ENCODE measurements around the gene ZNRF2. TPM values are rescaled to one million over a fixed set of nuclear protein-coding genes. Genes with fewer than 3 reads are reported as not detected.

Gene ZNRF2
- total RNA-seq, 4 donors from 2014 or later = 9.6 to 19.3 (median 17.4) TPM

DNA sequence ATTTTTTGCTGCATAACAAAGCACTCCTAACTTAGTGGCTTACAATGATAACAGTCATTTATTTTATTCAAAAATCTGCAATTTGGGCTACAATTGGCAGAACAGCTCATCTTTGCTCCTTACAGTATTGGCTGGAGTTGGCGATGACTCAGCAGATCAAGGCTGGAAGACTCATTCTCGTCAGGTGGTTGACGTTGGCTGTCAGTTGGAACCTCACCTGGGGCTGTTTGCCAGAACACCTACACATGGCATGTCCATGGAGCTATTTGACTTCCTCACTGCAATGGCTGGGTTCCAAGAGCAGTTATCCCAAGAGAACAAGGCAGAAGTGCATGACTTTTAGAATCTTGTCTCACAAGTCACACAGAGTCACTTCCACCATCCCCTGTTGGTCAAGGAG is 119.1 kb downstream of the ZNRF2 start:
- Histone ChIP-seq H3K4me3 (no peak overlapping the region), H3K27ac (no peak overlapping the region), H3K36me3 (no peaks in the 10 kb centered on the region), H3K9me3 (no peaks in the 10 kb centered on the region), H3K27me3 (no peaks in the 10 kb centered on the region), H3K4me1 (peaks cover 0 to 4% of the 10 kb centered on the region in 2 donors)
- in situ Hi-C loops (cut with MboI; ENCODE audit: low sequenced_read_pairs in 4 of 4) = loop anchor here in 1 of 4 donors (10.0 kb wide), 1 partner anchor 239 kb away; no protein-coding TSS in a partner anchor
- no peak for TF ChIP-seq POLR2A (IDR thresholded peaks at IDR 0.05)
- TF ChIP-seq, protein P1, sequence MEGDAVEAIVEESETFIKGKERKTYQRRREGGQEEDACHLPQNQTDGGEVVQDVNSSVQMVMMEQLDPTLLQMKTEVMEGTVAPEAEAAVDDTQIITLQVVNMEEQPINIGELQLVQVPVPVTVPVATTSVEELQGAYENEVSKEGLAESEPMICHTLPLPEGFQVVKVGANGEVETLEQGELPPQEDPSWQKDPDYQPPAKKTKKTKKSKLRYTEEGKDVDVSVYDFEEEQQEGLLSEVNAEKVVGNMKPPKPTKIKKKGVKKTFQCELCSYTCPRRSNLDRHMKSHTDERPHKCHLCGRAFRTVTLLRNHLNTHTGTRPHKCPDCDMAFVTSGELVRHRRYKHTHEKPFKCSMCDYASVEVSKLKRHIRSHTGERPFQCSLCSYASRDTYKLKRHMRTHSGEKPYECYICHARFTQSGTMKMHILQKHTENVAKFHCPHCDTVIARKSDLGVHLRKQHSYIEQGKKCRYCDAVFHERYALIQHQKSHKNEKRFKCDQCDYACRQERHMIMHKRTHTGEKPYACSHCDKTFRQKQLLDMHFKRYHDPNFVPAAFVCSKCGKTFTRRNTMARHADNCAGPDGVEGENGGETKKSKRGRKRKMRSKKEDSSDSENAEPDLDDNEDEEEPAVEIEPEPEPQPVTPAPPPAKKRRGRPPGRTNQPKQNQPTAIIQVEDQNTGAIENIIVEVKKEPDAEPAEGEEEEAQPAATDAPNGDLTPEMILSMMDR (IDR thresholded peaks at IDR 0.05 in 4 of 5, conservative IDR thresholded peaks at IDR 0.05 in 1 of 5) = no peak
- intact Hi-C loops (cut with DNase I; ENCODE audit: low total_unique reads) = no loop called here
- no peak for ATAC-seq
- no peak for DNase-seq

DNA sequence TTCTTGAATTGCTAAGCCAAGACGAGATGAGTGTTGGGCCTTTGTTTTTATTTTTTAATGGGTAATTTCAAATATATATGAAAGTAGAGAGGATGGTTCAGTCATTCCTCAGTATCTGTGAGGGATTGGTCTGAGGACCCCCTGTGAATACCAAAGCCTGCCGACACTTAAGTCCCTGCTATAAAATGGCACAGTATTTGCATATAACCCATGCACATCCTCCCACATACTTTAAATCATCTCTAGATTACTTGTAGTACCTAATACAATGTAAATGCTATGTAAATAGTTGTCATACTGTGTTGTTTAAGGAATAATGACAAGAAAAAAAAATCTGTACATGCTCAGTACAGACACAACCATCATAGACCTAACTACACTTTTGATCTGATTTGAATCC is 120.8 kb downstream of the ZNRF2 start:
- Histone ChIP-seq H3K36me3 (no peaks in the 10 kb centered on the region), H3K27ac (no peak overlapping the region), H3K4me3 (no peak overlapping the region), H3K27me3 (no peaks in the 10 kb centered on the region), H3K4me1 (peaks cover 0 to 4% of the 10 kb centered on the region in 2 donors), H3K9me3 (no peaks in the 10 kb centered on the region)
- intact Hi-C loops (cut with DNase I; ENCODE audit: low total_unique reads) = no loop called here
- TF ChIP-seq, protein P1 (IDR thresholded peaks at IDR 0.05 in 4 of 5, conservative IDR thresholded peaks at IDR 0.05 in 1 of 5) = no peak
- no peak for TF ChIP-seq POLR2A (IDR thresholded peaks at IDR 0.05)
- DNase-seq (no peak), ATAC-seq (no peak)
- in situ Hi-C loops (cut with MboI; ENCODE audit: low sequenced_read_pairs in 4 of 4) = loop anchor here in 1 of 4 donors (10.0 kb wide), 1 partner anchor 240 kb away; no protein-coding TSS in a partner anchor

DNA sequence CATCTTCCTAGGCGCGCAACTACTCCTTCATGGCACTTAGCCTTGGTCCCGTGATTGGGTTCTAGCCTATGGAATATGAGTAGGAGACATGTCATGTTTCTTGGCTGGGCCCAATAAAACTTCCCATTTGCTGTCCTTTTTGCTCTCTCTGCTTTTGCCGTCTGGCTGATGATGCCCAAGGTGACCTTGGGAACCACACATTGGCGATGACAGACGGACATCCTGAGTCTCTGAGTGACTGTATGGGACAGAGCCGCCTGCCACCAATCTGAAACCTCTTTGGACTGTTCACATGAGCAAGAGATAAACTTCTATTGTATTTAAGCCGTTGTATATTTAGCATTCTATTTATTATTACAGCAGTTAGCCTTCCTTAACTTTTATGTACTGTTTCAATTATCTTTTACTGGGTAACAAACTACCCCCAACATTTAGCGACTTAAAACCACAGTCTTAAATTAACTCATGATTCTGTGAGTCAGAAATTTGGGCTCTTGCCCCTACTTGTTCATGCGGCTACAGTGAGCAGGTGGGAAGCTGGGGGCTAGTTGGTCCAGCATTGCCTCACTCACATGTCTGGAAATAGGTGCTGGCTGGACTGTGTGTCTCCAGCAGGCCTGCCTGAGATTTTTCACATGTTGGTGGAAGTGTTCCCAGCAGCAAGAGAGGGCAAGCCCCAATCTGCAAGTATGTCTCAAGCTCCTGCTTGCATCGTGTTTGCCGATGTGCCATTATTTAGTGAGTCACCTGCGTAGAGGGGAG is 122.4 kb downstream of the ZNRF2 start:
- intact Hi-C loops (cut with DNase I; ENCODE audit: low total_unique reads) (loop anchor here (1.0 to 2.0 kb wide), 3 partner anchors 122 to 234 kb away; partner anchors contain the start of gene ZNRF2), in situ Hi-C loops (cut with MboI; ENCODE audit: low sequenced_read_pairs in 4 of 4) (loop anchor here in 1 of 4 donors (10.0 kb wide), 1 partner anchor 242 kb away; no protein-coding TSS in a partner anchor)
- H3K4me1 ChIP-seq = peaks cover 0 to 4% of the 10 kb centered on the region in 2 donors
- no peaks in the 10 kb centered on the region for H3K27me3 ChIP-seq
- peak; percentile 84 to 94 for DNase-seq
- TF ChIP-seq POLR2A (IDR thresholded peaks at IDR 0.05) = no peak
- TF ChIP-seq, protein P1 (IDR thresholded peaks at IDR 0.05 in 4 of 5, conservative IDR thresholded peaks at IDR 0.05 in 1 of 5) = no peak
- peak; percentile 96 for ATAC-seq
- no peaks in the 10 kb centered on the region for H3K9me3 ChIP-seq
- no peaks in the 10 kb centered on the region for H3K36me3 ChIP-seq
- peak overlapping the region in 2 of 4 donors; percentile 8 to 9 for H3K4me3 ChIP-seq
- peak overlapping the region; percentile 83 to 87 (median 84) for H3K27ac ChIP-seq

DNA sequence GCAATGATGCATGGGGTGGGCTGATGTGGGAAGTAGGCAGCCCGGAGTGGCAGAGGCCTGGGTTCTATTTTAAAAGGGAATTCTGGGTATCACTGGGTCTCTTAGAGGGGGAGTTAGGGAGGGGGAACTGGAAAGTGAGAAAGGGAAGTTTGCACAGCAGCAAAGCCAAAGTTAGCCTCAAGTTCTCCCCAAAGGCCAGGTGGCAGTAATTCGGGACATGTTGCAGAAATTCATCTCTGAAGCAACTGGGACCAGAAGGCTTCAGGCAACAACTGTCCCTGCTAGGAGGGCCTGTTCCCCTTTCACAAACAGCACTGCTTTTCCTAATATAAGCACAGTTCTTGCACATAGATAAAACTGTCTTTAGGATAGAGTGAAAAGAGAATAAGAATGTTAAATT is 126.8 kb downstream of the ZNRF2 start:
- H3K27ac ChIP-seq = no peak overlapping the region
- ATAC-seq (no peak), DNase-seq (no peak)
- peaks cover 0 to 7% of the 10 kb centered on the region in 2 donors for H3K4me1 ChIP-seq
- H3K9me3 ChIP-seq = no peaks in the 10 kb centered on the region
- no peaks in the 10 kb centered on the region for H3K27me3 ChIP-seq
- H3K4me3 ChIP-seq = no peak overlapping the region
- in situ Hi-C loops (cut with MboI; ENCODE audit: low sequenced_read_pairs in 4 of 4) = loop anchor here (5.0 kb wide), 3 partner anchors 134 to 249 kb away; no protein-coding TSS in a partner anchor
- intact Hi-C loops (cut with DNase I; ENCODE audit: low total_unique reads) = no loop called here
- no peaks in the 10 kb centered on the region for H3K36me3 ChIP-seq
- TF ChIP-seq, protein P1 (IDR thresholded peaks at IDR 0.05 in 4 of 5, conservative IDR thresholded peaks at IDR 0.05 in 1 of 5) = no peak
- TF ChIP-seq POLR2A (IDR thresholded peaks at IDR 0.05) = no peak

Measured in gastrocnemius medialis (tissue), 4 donors.